Kidney (tissue), 14 donors: ENCODE results near the gene CUEDC2. TPM values are rescaled to one million over a fixed set of nuclear protein-coding genes. Genes with fewer than 3 reads are reported as not detected.

Source experiments
- DNase-seq, 5 donors: peaks; one replicate each; pipeline ENCODE4 v3.0.0-alpha.2; 2013 to 2020
- FAIRE-seq: peaks from 2 replicates; lab custom pipeline; 2012; peaks lifted over from hg19 to GRCh38; lab: Jason Lieb, UNC
- H3K27ac ChIP-seq, 2 donors: one replicate each; pipeline ENCODE4 v1.7.0; 2013; ENCODE audit warnings: low read depth in 2 of 2, low read length in 2 of 2, inconsistent platforms in 1 of 2
- H3K27me3 ChIP-seq: one replicate; pipeline ENCODE4 v1.7.1; 2013; ENCODE audit warnings: low read length, inconsistent platforms; ENCODE audit not compliant: control insufficient read depth, insufficient read depth
- H3K36me3 ChIP-seq, 3 donors: one replicate each; pipeline versions ENCODE4 v1.7.0 to v1.7.1; 2013; ENCODE audit warnings: low read length in 3 of 3, control low read depth in 1 of 3, inconsistent platforms in 1 of 3; ENCODE audit not compliant: insufficient read depth in 3 of 3, control insufficient read depth in 2 of 3
- H3K4me1 ChIP-seq, 3 donors: one replicate each; pipeline versions ENCODE4 v1.7.0 to v1.7.1; 2013; ENCODE audit warnings: low read length in 3 of 3, inconsistent platforms in 1 of 3, low read depth in 1 of 3; ENCODE audit not compliant: control insufficient read depth in 2 of 3, insufficient read depth in 2 of 3
- H3K4me3 ChIP-seq, 3 donors: one replicate each; pipeline versions ENCODE4 v1.7.0 to v1.8.1; 2013; ENCODE audit warnings: low read length in 3 of 3, control low read depth in 1 of 3, inconsistent platforms in 1 of 3
- H3K9ac ChIP-seq, 3 donors: one replicate each; pipeline versions ENCODE4 v1.7.0 to v1.7.1; 2013; ENCODE audit warnings: low read length in 3 of 3, control low read depth in 1 of 3, inconsistent platforms in 1 of 3
- H3K9me3 ChIP-seq, 3 donors: one replicate each; pipeline versions ENCODE4 v1.7.0 to v1.7.1; 2013; ENCODE audit warnings: low read length in 3 of 3, control low read depth in 1 of 3, inconsistent platforms in 1 of 3; ENCODE audit not compliant: control insufficient read depth in 2 of 3, insufficient read depth in 1 of 3
- CTCF ChIP-seq: IDR thresholded peaks from 3 replicates; pipeline ENCODE4 v1.5.1; 2012; ENCODE audit warnings: mild to moderate bottlenecking, moderate library complexity, borderline replicate concordance; ENCODE audit not compliant: insufficient read depth; ENCODE audit errors: extremely low read depth
- intact Hi-C: fragments of 100-400 bp; cut with DNase I; formaldehyde crosslinking; loops from one replicate; pipeline ENCODE4 v1.11.1; 2022
- polyA plus RNA-seq: library from polyadenylated mRNA; stranded (reverse); fragments of 350-450 nt; fragmentation: Illumina TruSeq; extraction: RNeasy Lipid Tissue Mini Kit (QIAGEN cat#74804); gene quantifications from one replicate; pipeline ENCODE4 v1.2.3, GENCODE V29; 2014; ENCODE audit warnings: low read depth, low replicate concordance; ENCODE audit not compliant: insufficient read depth
- total RNA-seq: library from RNA; stranded (reverse); fragmentation: NEBNext Ultra II Directional; extraction: Animal tissue kit (Norgen Biotek cat#: 25700); gene quantifications from one replicate; pipeline ENCODE4 v1.2.1, GENCODE V29; 2021
- donor health status: control.
- donor health status: control.
- donor health status: control.
- donor health status: control.
- donor health status: control.
- donor health status: DM: yes; HTN: yes; CAD: no.
- donor health status: Normal renal cell carcinoma (clear cell type).

The CUEDC2 gene
- total and polyA plus RNA-seq, 2 donors from 2014 or later: 50.9 to 117 TPM

GRCh38 chr10:102453502-102453901 is 21.1 kb upstream of the CUEDC2 start:
- Histone ChIP-seq H3K27ac (no peak overlapping the region), H3K4me1 (peaks cover 0 to 15% (median 5%) of the 10 kb centered on the region in 3 donors), H3K27me3 (no peaks in the 10 kb centered on the region), H3K36me3 (peaks cover 0 to 7% (median 2%) of the 10 kb centered on the region in 3 donors), H3K9me3 (no peaks in the 10 kb centered on the region), H3K4me3 (no peak overlapping the region), H3K9ac (no peak overlapping the region)
- no peak for TF ChIP-seq CTCF
- FAIRE-seq (no peak), DNase-seq (no peak)
- intact Hi-C loops: no loop called here

GRCh38 chr10:102452672-102453340 is 20.4 kb upstream of the CUEDC2 start:
- no peak for TF ChIP-seq CTCF
- H3K9ac ChIP-seq: no peak overlapping the region
- intact Hi-C loops: no loop called here
- no peak for DNase-seq
- FAIRE-seq: no peak
- H3K27ac ChIP-seq: no peak overlapping the region
- H3K9me3 ChIP-seq: no peaks in the 10 kb centered on the region
- no peaks in the 10 kb centered on the region for H3K27me3 ChIP-seq
- H3K4me1 ChIP-seq: peaks cover 0 to 15% (median 5%) of the 10 kb centered on the region in 3 donors
- no peak overlapping the region for H3K4me3 ChIP-seq
- H3K36me3 ChIP-seq: peaks cover 0 to 7% (median 2%) of the 10 kb centered on the region in 3 donors

- Histone ChIP-seq H3K4me3 (peak within 1 kb of the TSS; percentile 35 to 84 (median 75)), H3K27me3 (no peaks in the 10 kb centered on the region), H3K9ac (peak within 1 kb of the TSS in 2 of 3 donors; percentile 58 to 62), H3K36me3 (peaks cover 0 to 7% (median 2%) of the 10 kb centered on the region in 3 donors), H3K4me1 (peaks cover 0 to 15% (median 5%) of the 10 kb centered on the region in 3 donors), H3K9me3 (no peaks in the 10 kb centered on the region), H3K27ac (peak within 1 kb of the TSS; percentile 67 to 87)
- DNase-seq (peak in 4 of 5 donors; percentile 24 to 84 (median 44)), FAIRE-seq (no peak)
- intact Hi-C loops: no loop called here
- TF ChIP-seq CTCF: no peak
Observed at GRCh38 chr10:102451105-102451969, 19.0 kb upstream of the CUEDC2 start, which contains the start of gene C10orf95. Gene C10orf95 (minus strand): TSS chr10:102451543. CDS start chr10:102451093, 450 bp downstream.
